Panc1 (cell line): ENCODE measurements around the gene KRTAP10-6. TPM values are rescaled to one million over a fixed set of nuclear protein-coding genes. Genes with fewer than 3 reads are reported as not detected.
"Not testable (repeated sequence)": the region's sequence is repeated elsewhere in the genome, so short reads cannot be mapped to it uniquely, and the experiment has no call there.

Source experiments
- ATAC-seq: fragments of 200-7000 bp; cut with Tn5 transposase; 2 replicates; pipeline ENCODE4 v1.9.1; 2020; ENCODE audit warnings: mild to moderate bottlenecking, moderate library complexity
- BruUV-seq: library from RNA; stranded (reverse); fragments of 400-500 nt; replicated peaks from 2 replicates; lab custom pipeline; 2021; lab: Mats Ljungman, UMichigan
- CTCF ChIA-PET: fragments of 300-600 bp; sonication (Branson Sonifier 250); formaldehyde crosslinking; loops from one replicate; lab custom pipeline; 2022; ENCODE audit warnings: antibody characterized with exemption; lab: Charles Lee
- POLR2A ChIA-PET: fragments of 300-600 bp; sonication (Branson Sonifier 250); formaldehyde crosslinking; loops from one replicate; lab custom pipeline; 2022; ENCODE audit warnings: antibody characterized with exemption; lab: Charles Lee
- DNase-seq: peaks from one replicate; pipeline ENCODE4 v3.0.0-alpha.2; 2010; ENCODE audit warnings: low read depth, low spot score
- H3K27ac ChIP-seq: 2 replicates; pipeline ENCODE4 v1.5.1; 2011; ENCODE audit warnings: mild to moderate bottlenecking, low read length, inconsistent platforms
- H3K27me3 ChIP-seq: fragments of 200-500 bp; sonication (Bioruptor generic); 2 replicates; pipeline ENCODE4 v1.6.0; 2014; ENCODE audit warnings: low read length, inconsistent platforms; ENCODE audit not compliant: control insufficient read depth, insufficient read depth
- H3K36me3 ChIP-seq: fragments of 200-500 bp; sonication (Bioruptor generic); 2 replicates; pipeline ENCODE4 v1.5.1; 2014; ENCODE audit warnings: inconsistent platforms, mild to moderate bottlenecking, low read length, moderate library complexity; ENCODE audit not compliant: control insufficient read depth, insufficient read depth
- H3K4me1 ChIP-seq: 2 replicates; pipeline ENCODE4 v1.5.1; 2011; ENCODE audit warnings: inconsistent platforms, mild to moderate bottlenecking, low read length, moderate library complexity; ENCODE audit not compliant: control insufficient read depth, insufficient read depth
- H3K4me3 ChIP-seq, 2 experiments: 2 replicates each; pipeline ENCODE4 v1.5.1; 2011 to 2012; ENCODE audit warnings: low read depth in 2 of 2, low read length in 2 of 2, mild to moderate bottlenecking in 2 of 2, inconsistent platforms in 1 of 2, moderate library complexity in 1 of 2
- H3K9me3 ChIP-seq: fragments of 200-500 bp; sonication (Bioruptor generic); 2 replicates; pipeline ENCODE4 v1.5.1; 2014; ENCODE audit warnings: low read depth, mild to moderate bottlenecking, inconsistent platforms, low read length, moderate library complexity; ENCODE audit not compliant: control insufficient read depth, insufficient read depth
- CTCF ChIP-seq: fragments of 450-650 bp; IDR thresholded peaks from 2 replicates; pipeline ENCODE4 v1.5.1; 2017; ENCODE audit warnings: mild to moderate bottlenecking
- POLR2AphosphoS5 ChIP-seq: IDR thresholded peaks from 2 replicates; pipeline ENCODE4 v1.6.1; 2012; ENCODE audit warnings: mild to moderate bottlenecking, low read depth, low read length, moderate library complexity
- SIN3A ChIP-seq: IDR thresholded peaks from 2 replicates; pipeline ENCODE4 v1.6.1; 2012; ENCODE audit warnings: low read depth, mild to moderate bottlenecking, low read length, moderate library complexity, borderline replicate concordance; ENCODE audit not compliant: insufficient read depth
- TCF7L2 ChIP-seq: IDR thresholded peaks from 2 replicates; pipeline ENCODE4 v1.6.1; 2011; ENCODE audit warnings: mild to moderate bottlenecking, low read depth, low read length, inconsistent platforms
- in situ Hi-C: cut with HindIII; loops from 2 replicates; pipeline ENCODE4 v1.10.0; 2016; ENCODE audit warnings: low sequenced_read_pairs, low pct_unique_long_range_greater_than_20kb
- intact Hi-C: fragments of 100-400 bp; cut with micrococcal nuclease; formaldehyde crosslinking; loops from one replicate; pipeline ENCODE4 v1.10.0; 2022; ENCODE audit not compliant: unreplicated experiment
- total RNA-seq: library from RNA; stranded (reverse); gene quantifications from one replicate; pipeline ENCODE4 v1.2.1, GENCODE V29; 2021; ENCODE audit not compliant: unreplicated experiment
- TF ChIP-seq, protein P1 (sequence below), 2 experiments: IDR thresholded peaks; 2 replicates each; pipeline ENCODE4 v1.6.1; 2011 to 2012; ENCODE audit warnings: low read depth in 2 of 2, control low read depth in 1 of 2, low read length in 1 of 2, mild to moderate bottlenecking in 1 of 2, moderate library complexity in 1 of 2; ENCODE audit not compliant: insufficient read depth in 1 of 2

Gene KRTAP10-6
- total RNA-seq, 1 experiment from 2014 or later, result not detected

DNA sequence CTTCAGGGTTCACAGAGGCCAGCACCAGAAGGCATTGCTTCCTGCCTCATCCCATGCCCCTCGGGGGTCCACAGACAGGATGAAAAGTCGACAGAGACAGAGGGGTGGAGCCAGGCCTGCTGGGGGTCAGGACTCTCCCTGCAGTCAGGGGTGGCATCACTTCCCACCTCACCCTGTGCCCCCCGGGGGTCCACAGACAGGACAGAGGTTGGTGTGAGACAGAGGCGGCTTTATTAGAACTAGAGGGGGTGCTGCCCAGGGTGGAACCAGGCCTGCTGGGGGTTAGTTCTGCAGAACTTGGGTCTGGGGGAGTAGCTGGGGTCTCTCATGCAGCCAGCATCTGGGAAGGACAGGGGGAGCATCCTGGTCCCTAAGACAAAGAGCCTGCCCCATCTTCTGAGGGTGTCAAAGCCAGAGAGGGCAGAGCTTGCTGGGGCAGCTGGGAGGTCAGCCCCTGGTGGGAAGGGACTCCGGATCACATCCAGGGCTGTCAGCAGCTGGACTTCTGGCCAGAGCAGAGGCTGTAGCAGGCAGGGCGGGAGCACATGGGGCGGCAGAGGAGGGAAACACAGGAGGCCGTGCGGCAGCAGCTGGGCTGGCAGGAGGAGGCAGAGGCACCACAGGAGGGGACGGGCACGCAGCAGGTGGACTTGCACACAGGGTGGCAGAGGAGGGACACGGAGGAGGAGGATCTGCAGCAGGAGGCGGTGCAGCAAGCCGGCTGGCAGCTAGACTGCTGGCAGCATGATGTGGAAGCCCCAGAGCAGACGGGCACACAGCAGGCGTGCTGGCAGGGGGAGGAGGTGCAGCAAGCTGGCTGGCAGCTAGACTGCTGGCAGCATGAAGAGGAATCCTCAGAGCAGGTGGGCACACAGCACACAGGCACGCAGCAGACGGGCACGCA, 1.2 kb downstream of the KRTAP10-6 start:
- H3K4me3 ChIP-seq, H3K9me3 ChIP-seq, H3K36me3 ChIP-seq, in situ Hi-C loops, H3K27me3 ChIP-seq, DNase-seq, BruUV-seq, H3K27ac ChIP-seq, POLR2A ChIA-PET, CTCF ChIA-PET, intact Hi-C loops, H3K4me1 ChIP-seq: not testable (repeated sequence)
- ATAC-seq, result peak; percentile 57; the same call in 1 of the 2 replicates

- Histone ChIP-seq H3K4me1 (no peaks in the 10 kb centered on the region), H3K4me3 (no peak overlapping the region), H3K36me3 (no peaks in the 10 kb centered on the region), H3K27me3 (no peaks in the 10 kb centered on the region), H3K9me3 (no peaks in the 10 kb centered on the region), H3K27ac (no peak overlapping the region)
- no peak for TF ChIP-seq SIN3A
- TF ChIP-seq, protein P1, sequence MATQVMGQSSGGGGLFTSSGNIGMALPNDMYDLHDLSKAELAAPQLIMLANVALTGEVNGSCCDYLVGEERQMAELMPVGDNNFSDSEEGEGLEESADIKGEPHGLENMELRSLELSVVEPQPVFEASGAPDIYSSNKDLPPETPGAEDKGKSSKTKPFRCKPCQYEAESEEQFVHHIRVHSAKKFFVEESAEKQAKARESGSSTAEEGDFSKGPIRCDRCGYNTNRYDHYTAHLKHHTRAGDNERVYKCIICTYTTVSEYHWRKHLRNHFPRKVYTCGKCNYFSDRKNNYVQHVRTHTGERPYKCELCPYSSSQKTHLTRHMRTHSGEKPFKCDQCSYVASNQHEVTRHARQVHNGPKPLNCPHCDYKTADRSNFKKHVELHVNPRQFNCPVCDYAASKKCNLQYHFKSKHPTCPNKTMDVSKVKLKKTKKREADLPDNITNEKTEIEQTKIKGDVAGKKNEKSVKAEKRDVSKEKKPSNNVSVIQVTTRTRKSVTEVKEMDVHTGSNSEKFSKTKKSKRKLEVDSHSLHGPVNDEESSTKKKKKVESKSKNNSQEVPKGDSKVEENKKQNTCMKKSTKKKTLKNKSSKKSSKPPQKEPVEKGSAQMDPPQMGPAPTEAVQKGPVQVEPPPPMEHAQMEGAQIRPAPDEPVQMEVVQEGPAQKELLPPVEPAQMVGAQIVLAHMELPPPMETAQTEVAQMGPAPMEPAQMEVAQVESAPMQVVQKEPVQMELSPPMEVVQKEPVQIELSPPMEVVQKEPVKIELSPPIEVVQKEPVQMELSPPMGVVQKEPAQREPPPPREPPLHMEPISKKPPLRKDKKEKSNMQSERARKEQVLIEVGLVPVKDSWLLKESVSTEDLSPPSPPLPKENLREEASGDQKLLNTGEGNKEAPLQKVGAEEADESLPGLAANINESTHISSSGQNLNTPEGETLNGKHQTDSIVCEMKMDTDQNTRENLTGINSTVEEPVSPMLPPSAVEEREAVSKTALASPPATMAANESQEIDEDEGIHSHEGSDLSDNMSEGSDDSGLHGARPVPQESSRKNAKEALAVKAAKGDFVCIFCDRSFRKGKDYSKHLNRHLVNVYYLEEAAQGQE (IDR thresholded peaks at IDR 0.05; ENCODE audit: insufficient read depth in 1 of 2, low read depth in 2 of 2, low read length in 1 of 2), result no peak
- TF ChIP-seq POLR2AphosphoS5, result no peak
- TF ChIP-seq TCF7L2, result no peak
- no peak for TF ChIP-seq CTCF
- DNase-seq (no peak), ATAC-seq (no peak)
- ChIA-PET POLR2A (no interaction called here), CTCF (no interaction called here)
- in situ Hi-C loops, result no loop called here
- intact Hi-C loops, result no loop called here
- no TSS peak for BruUV-seq
These were observed 2.0 kb downstream of the KRTAP10-6 start for GRCh38 chr21:44590311-44590721.
